ENCODE data around the gene ZNF438.

DNA sequence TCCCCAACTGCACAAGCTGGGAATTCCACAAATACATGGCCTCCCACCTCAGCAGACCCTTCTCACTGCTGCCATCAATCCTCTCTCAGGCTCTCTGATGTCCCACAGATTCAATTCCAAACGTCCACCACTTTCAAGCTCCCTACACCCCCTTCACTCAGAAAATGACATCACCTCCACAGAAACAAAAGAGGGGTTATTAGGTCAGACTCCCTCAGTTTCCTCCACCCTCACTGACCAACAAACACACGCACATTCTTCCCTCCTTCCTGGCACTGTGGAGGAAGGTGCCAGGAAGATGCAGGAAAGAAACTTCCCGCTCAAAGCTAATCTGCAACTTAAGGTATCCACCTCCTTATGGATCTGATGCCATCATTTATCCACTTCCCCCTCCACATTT is 18.3 kb downstream of the ZNF438 start:
- TF ChIP-seq CTCF (IDR thresholded peaks at IDR 0.05): no peak
- TF ChIP-seq EP300 (IDR thresholded peaks at IDR 0.05): no peak
- no peak for TF ChIP-seq POLR2A (IDR thresholded peaks at IDR 0.05)
- no peak for TF ChIP-seq POLR2AphosphoS5 (IDR thresholded peaks at IDR 0.05)
